GM13976 (cell line): ENCODE measurements around the gene KBTBD3.
"Not testable (repeated sequence)": the region's sequence is repeated elsewhere in the genome, so short reads cannot be mapped to it uniquely, and the experiment has no call there.

ENCODE experiments used
- DNase-seq: peaks from one replicate; pipeline ENCODE4 v3.0.0; 2012; ENCODE audit warnings: low spot score
- in situ Hi-C: fragments of 300-500 bp; cut with MboI; formaldehyde crosslinking; loops from one replicate; pipeline ENCODE4 v1.12.0; 2022; ENCODE audit warnings: low sequenced_read_pairs, mixed read lengths, inconsistent platforms; ENCODE audit not compliant: unreplicated experiment
- TF ChIP-seq, protein P1 (sequence below): IDR thresholded peaks from 2 replicates; pipeline ENCODE4 v1.5.1; 2012; ENCODE audit warnings: borderline replicate concordance, mild to moderate bottlenecking; ENCODE audit not compliant: insufficient read depth; ENCODE audit errors: extremely low read depth, missing control alignments, control extremely low read depth

KBTBD3 gene

GRCh38 chr11:106061954-106062949 is 14.9 kb downstream of the KBTBD3 start:
- no peak for DNase-seq
- TF ChIP-seq, protein P1, sequence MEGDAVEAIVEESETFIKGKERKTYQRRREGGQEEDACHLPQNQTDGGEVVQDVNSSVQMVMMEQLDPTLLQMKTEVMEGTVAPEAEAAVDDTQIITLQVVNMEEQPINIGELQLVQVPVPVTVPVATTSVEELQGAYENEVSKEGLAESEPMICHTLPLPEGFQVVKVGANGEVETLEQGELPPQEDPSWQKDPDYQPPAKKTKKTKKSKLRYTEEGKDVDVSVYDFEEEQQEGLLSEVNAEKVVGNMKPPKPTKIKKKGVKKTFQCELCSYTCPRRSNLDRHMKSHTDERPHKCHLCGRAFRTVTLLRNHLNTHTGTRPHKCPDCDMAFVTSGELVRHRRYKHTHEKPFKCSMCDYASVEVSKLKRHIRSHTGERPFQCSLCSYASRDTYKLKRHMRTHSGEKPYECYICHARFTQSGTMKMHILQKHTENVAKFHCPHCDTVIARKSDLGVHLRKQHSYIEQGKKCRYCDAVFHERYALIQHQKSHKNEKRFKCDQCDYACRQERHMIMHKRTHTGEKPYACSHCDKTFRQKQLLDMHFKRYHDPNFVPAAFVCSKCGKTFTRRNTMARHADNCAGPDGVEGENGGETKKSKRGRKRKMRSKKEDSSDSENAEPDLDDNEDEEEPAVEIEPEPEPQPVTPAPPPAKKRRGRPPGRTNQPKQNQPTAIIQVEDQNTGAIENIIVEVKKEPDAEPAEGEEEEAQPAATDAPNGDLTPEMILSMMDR: no peak
- in situ Hi-C loops: no loop called here

GRCh38 chr11:106061249-106061784 is 15.8 kb downstream of the KBTBD3 start:
- in situ Hi-C loops: no loop called here
- no peak for DNase-seq
- TF ChIP-seq, protein P1: no peak

GRCh38 chr11:106059617-106060016 is 17.5 kb downstream of the KBTBD3 start:
- no peak for DNase-seq
- in situ Hi-C loops: no loop called here
- TF ChIP-seq, protein P1: no peak

- in situ Hi-C loops, DNase-seq: not testable (repeated sequence)
Measured at GRCh38 chr11:106058377-106058776, 18.8 kb downstream of the KBTBD3 start.

GRCh38 chr11:106051103-106051502 is 26.0 kb downstream of the KBTBD3 start:
- in situ Hi-C loops: no loop called here
- TF ChIP-seq, protein P1: no peak
- DNase-seq: no peak

GRCh38 chr11:106049727-106050476 is 27.2 kb downstream of the KBTBD3 start:
- TF ChIP-seq, protein P1: no peak
- in situ Hi-C loops: no loop called here
- no peak for DNase-seq
